OCI-LY7 (cell line): ENCODE results near the gene PHF10.

Source experiments
- CTCF ChIP-seq: fragments of 200-600 bp; sonication (generic); conservative IDR thresholded peaks from 2 replicates; pipeline ENCODE4 v1.5.1; 2014; ENCODE audit warnings: mild to moderate bottlenecking, antibody characterized with exemption, low read length, moderate library complexity, mixed read lengths
- EZH2phosphoT487 ChIP-seq: fragments of 200-600 bp; sonication (generic); IDR thresholded peaks from 2 replicates; pipeline ENCODE4 v1.6.1; 2018; ENCODE audit warnings: low read depth, borderline replicate concordance, mild to moderate bottlenecking, mixed run types, antibody characterized with exemption, low read length, moderate library complexity, mixed read lengths

- TF ChIP-seq CTCF (no peak), EZH2phosphoT487 (no peak)
Measured at GRCh38 chr6:169684056-169684455, 40.2 kb downstream of the PHF10 start.
